IgD-negative memory B cell (primary cell): ENCODE data around the gene MED15. TPM values are rescaled to one million over a fixed set of nuclear protein-coding genes. Genes with fewer than 3 reads are reported as not detected.
"Not testable (repeated sequence)": the region's sequence is repeated elsewhere in the genome, so short reads cannot be mapped to it uniquely, and the experiment has no call there.

Experiments
- H3K27ac Mint-ChIP-seq, 3 donors: one replicate each; pipeline ENCODE4 v1.8.0; 2020 to 2022; ENCODE audit warnings: mild to moderate bottlenecking in 3 of 3, mixed read lengths in 3 of 3, moderate library complexity in 1 of 3
- H3K27me3 Mint-ChIP-seq: one replicate; pipeline ENCODE4 v1.8.0; 2021; ENCODE audit warnings: mixed read lengths
- H3K36me3 Mint-ChIP-seq: one replicate; pipeline ENCODE4 v1.8.0; 2020; ENCODE audit warnings: mild to moderate bottlenecking, mixed read lengths
- H3K4me1 Mint-ChIP-seq, 3 donors: one replicate each; pipeline ENCODE4 v1.8.0; 2020 to 2022; ENCODE audit warnings: mixed read lengths in 3 of 3, mild to moderate bottlenecking in 1 of 3
- H3K4me3 Mint-ChIP-seq, 4 donors: one replicate each; pipeline ENCODE4 v1.8.0; 2020 to 2022; ENCODE audit warnings: mild to moderate bottlenecking in 4 of 4, mixed read lengths in 4 of 4, moderate library complexity in 3 of 4
- H3K9me3 Mint-ChIP-seq, 3 donors: one replicate each; pipeline ENCODE4 v1.8.0; 2020 to 2021; ENCODE audit warnings: mixed read lengths in 3 of 3, mild to moderate bottlenecking in 1 of 3
- polyA plus RNA-seq: library from polyadenylated mRNA; unstranded; fragments of 300-500 nt; fragmentation: Illumina TruSeq; gene quantifications from one replicate; pipeline ENCODE4 v1.2.3, GENCODE V29; 2021

Gene MED15
- polyA plus RNA-seq, 1 donor from 2014 or later: 50.2 TPM

GRCh38 chr22:20472629-20473442 lies 34.6 kb upstream of the MED15 start:
- Mint-ChIP-seq H3K9me3 (peaks cover 0 to 2% (median 0%) of the 10 kb centered on the region in 3 donors), H3K27me3 (no peaks in the 10 kb centered on the region), H3K4me1 (peaks cover 2 to 12% (median 4%) of the 10 kb centered on the region in 3 donors), H3K27ac (no peak overlapping the region), H3K4me3 (no peak overlapping the region), H3K36me3 (peaks cover 4% of the 10 kb centered on the region)

DNA sequence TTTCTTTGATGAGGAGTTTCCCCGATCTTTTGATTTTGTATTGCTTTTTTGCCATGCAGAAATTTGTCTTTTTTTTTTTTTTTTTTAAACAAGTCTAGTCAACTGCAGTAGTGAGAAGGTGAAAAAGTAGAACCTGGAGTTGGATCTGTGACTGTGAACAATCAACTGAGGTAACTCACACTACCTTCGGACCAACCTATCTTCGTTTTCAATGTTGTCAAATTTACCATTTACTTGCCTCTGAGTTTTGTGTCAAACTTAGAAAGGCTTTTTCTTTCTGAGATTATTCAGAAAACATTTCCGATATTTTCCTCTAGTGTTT lies 32.3 kb upstream of the MED15 start:
- no peak overlapping the region for H3K4me3 Mint-ChIP-seq
- H3K36me3 Mint-ChIP-seq: no peaks in the 10 kb centered on the region
- H3K27me3 Mint-ChIP-seq: no peaks in the 10 kb centered on the region
- H3K27ac Mint-ChIP-seq: no peak overlapping the region
- H3K9me3 Mint-ChIP-seq: peaks cover 0 to 2% (median 0%) of the 10 kb centered on the region in 3 donors
- peaks cover 2 to 6% (median 4%) of the 10 kb centered on the region in 3 donors for H3K4me1 Mint-ChIP-seq

DNA sequence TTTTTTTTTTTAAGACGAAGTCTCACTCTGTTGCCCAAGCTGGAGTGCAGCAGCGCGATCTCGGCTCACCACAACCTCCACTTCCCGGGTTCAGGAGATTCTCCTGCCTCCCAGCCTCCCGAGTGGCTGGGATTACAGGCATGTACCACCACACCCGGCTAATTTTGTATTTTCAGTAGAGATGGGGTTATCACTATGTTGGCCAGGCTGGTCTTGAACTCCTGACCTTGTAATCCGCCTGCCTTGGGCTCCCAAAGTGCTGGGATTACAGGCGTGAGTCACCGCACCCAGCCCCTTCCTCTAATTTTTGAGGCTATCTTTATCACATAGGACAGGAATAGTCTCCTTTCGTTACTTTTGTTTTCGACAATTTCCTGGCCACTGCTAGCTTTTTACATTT lies 31.8 kb upstream of the MED15 start:
- H3K4me3 Mint-ChIP-seq, H3K4me1 Mint-ChIP-seq, H3K27ac Mint-ChIP-seq, H3K27me3 Mint-ChIP-seq, H3K36me3 Mint-ChIP-seq, H3K9me3 Mint-ChIP-seq: not testable (repeated sequence)

DNA sequence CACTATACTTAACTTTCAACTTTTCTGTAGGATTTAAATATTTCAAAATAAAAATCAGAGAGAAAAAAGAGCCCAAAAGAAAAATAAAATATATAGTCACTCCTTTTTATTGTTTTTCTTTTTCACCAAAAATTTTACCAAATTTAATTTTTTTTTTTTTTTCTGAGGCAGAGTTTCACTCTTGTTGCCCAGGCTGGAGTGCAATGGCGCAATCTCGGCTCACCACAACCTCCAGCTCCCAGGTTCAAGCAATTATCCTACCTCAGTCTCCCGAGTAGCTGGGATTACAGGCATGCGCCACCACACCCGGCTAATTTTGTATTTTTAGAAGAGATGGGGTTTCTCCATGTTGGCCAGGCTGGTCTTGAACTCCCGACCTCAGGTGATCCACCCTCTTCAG lies 29.4 kb upstream of the MED15 start:
- H3K4me3 Mint-ChIP-seq, H3K9me3 Mint-ChIP-seq, H3K4me1 Mint-ChIP-seq, H3K27me3 Mint-ChIP-seq, H3K36me3 Mint-ChIP-seq, H3K27ac Mint-ChIP-seq: not testable (repeated sequence)

- H3K27me3 Mint-ChIP-seq: no peaks in the 10 kb centered on the region
- H3K36me3 Mint-ChIP-seq: peaks cover 4% of the 10 kb centered on the region
- H3K4me3 Mint-ChIP-seq: no peak overlapping the region
- no peaks in the 10 kb centered on the region for H3K9me3 Mint-ChIP-seq
- H3K4me1 Mint-ChIP-seq: peaks cover 2 to 3% (median 3%) of the 10 kb centered on the region in 3 donors
- no peak overlapping the region for H3K27ac Mint-ChIP-seq
Observed at GRCh38 chr22:20479612-20480196, 27.7 kb upstream of the MED15 start.

DNA sequence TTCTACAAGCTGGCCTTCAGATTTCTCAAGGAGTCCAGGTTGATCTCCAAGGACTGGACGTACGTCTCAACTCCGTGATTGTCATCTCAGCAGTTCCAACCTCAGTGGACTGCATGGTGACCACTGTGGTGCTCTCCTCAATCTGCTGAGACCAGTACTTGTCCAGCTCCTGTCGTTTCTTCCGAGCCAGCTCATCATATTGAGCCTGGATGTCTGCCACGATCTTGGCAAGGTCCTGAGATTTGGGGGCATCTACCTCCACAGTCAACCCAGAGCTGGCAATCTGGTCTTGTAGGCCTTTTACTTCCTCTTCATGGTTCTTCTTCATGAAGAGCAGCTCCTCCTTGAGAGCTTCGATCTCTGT lies 24.3 kb upstream of the MED15 start:
- H3K27ac Mint-ChIP-seq, H3K4me1 Mint-ChIP-seq, H3K9me3 Mint-ChIP-seq, H3K36me3 Mint-ChIP-seq, H3K4me3 Mint-ChIP-seq, H3K27me3 Mint-ChIP-seq: not testable (repeated sequence)

DNA sequence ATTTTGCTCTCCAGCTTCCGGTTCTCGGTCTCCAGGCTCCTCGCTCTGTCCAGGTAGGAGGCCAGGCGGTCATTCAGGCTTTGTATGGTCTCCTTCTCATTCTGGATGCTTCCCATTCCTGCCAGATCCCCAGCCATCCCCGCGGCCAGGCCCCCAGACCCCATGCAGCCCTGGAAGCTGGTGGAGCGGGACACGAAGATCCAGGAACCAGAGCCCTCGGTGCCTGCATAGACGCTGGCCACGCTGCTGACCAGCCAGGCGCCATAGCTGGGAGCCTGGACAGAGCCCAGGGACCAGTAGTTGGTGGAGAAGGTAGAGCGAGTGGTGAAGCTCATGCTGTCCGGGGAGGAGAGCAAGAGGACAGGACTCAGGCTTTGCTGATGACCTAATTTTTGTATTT lies 23.6 kb upstream of the MED15 start:
- Mint-ChIP-seq H3K4me3 (no peak overlapping the region), H3K27me3 (no peaks in the 10 kb centered on the region), H3K9me3 (no peaks in the 10 kb centered on the region), H3K36me3 (peaks cover 10% of the 10 kb centered on the region), H3K27ac (no peak overlapping the region), H3K4me1 (peaks cover 4 to 5% (median 4%) of the 10 kb centered on the region in 3 donors)

- Mint-ChIP-seq H3K27me3 (no peaks in the 10 kb centered on the region), H3K4me1 (peaks cover 5 to 11% (median 9%) of the 10 kb centered on the region in 3 donors), H3K9me3 (no peaks in the 10 kb centered on the region), H3K36me3 (peaks cover 11% of the 10 kb centered on the region), H3K4me3 (no peak overlapping the region), H3K27ac (no peak overlapping the region)
Observed at GRCh38 chr22:20484948-20485683, 22.3 kb upstream of the MED15 start.

DNA sequence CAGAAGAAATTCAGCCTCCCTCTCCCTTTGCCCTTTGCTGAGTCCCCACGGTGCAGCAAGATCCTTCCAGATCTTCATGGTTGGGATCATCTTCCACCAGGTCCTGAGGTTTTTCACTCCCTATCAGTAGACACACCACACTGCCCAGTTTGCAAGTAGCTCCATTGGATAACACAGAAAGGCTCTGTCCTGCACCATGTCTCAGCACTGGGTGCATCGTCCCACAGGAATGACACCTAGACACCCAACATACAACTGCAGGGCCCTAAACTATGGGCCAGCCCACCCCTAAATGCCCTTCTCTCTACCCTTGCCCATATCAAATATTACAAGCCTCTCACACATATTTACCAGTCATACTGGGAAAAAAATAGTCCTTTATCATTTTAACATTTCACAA lies 21.2 kb upstream of the MED15 start:
- Mint-ChIP-seq H3K4me3 (no peak overlapping the region), H3K36me3 (peaks cover 11% of the 10 kb centered on the region), H3K4me1 (peaks cover 10 to 16% (median 14%) of the 10 kb centered on the region in 3 donors), H3K27me3 (no peaks in the 10 kb centered on the region), H3K27ac (no peak overlapping the region), H3K9me3 (no peaks in the 10 kb centered on the region)

DNA sequence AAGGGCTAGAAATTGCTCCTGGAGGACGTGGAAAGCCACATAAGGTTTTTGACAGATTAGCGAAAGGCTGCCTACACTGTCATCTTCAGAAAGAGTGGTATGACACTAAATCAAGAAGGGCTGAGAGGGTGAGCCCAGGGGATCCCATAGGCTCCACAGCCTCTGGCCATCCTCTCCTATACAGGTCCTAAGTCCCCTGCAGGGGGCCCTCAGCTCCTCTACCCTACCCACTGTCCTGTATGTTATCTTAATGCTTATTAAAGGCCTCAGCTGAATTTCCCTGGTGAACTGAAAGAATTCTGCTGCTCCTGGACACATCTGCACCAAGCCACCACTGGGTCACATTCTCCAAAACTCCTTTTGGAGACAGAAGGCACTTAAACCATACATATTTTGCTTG lies 19.7 kb upstream of the MED15 start:
- peaks cover 11% of the 10 kb centered on the region for H3K36me3 Mint-ChIP-seq
- H3K27me3 Mint-ChIP-seq: no peaks in the 10 kb centered on the region
- H3K9me3 Mint-ChIP-seq: no peaks in the 10 kb centered on the region
- no peak overlapping the region for H3K27ac Mint-ChIP-seq
- H3K4me1 Mint-ChIP-seq: peaks cover 16 to 23% (median 22%) of the 10 kb centered on the region in 3 donors
- no peak overlapping the region for H3K4me3 Mint-ChIP-seq

- no peaks in the 10 kb centered on the region for H3K9me3 Mint-ChIP-seq
- no peak overlapping the region for H3K27ac Mint-ChIP-seq
- peaks cover 16 to 29% (median 22%) of the 10 kb centered on the region in 3 donors for H3K4me1 Mint-ChIP-seq
- no peak overlapping the region for H3K4me3 Mint-ChIP-seq
- H3K36me3 Mint-ChIP-seq: peaks cover 7% of the 10 kb centered on the region
- no peaks in the 10 kb centered on the region for H3K27me3 Mint-ChIP-seq
Observed at GRCh38 chr22:20488946-20489345, 18.5 kb upstream of the MED15 start.

- Mint-ChIP-seq H3K9me3 (no peaks in the 10 kb centered on the region), H3K4me1 (peaks cover 16 to 34% (median 25%) of the 10 kb centered on the region in 3 donors), H3K27ac (no peak overlapping the region), H3K27me3 (no peaks in the 10 kb centered on the region), H3K4me3 (no peak overlapping the region), H3K36me3 (peaks cover 7% of the 10 kb centered on the region)
Observed at GRCh38 chr22:20490183-20490940, 17.0 kb upstream of the MED15 start.

GRCh38 chr22:20490941-20491307 lies 16.5 kb upstream of the MED15 start:
- Mint-ChIP-seq H3K4me3 (no peak overlapping the region), H3K27me3 (no peaks in the 10 kb centered on the region), H3K4me1 (peaks cover 16 to 34% (median 25%) of the 10 kb centered on the region in 3 donors), H3K9me3 (no peaks in the 10 kb centered on the region), H3K27ac (no peak overlapping the region), H3K36me3 (peaks cover 7% of the 10 kb centered on the region)

DNA sequence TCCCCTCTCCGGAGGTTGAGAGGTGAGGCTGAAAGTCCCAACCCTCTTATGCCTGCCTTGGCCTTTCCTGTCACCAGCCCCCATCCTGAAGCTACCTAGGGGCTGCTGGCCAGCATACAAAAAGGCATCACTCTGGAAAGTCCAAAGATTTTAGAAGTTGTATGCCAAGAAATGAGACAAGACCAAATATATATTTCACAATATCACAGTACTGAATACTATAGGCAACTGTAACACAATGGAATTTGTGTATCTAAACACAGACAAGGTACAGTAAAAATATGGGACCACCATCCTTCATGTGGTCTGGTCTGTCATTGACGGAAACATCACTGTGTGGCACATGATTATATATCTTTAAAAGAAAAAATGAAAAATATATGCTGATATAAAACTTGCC lies 16.1 kb upstream of the MED15 start:
- H3K4me3 Mint-ChIP-seq: no peak overlapping the region
- H3K9me3 Mint-ChIP-seq: no peaks in the 10 kb centered on the region
- H3K4me1 Mint-ChIP-seq: peaks cover 16 to 31% (median 28%) of the 10 kb centered on the region in 3 donors
- H3K27me3 Mint-ChIP-seq: no peaks in the 10 kb centered on the region
- peaks cover 5% of the 10 kb centered on the region for H3K36me3 Mint-ChIP-seq
- H3K27ac Mint-ChIP-seq: no peak overlapping the region
